ENCODE measurements around the gene WDR7. TPM values are rescaled to one million over a fixed set of nuclear protein-coding genes. Genes with fewer than 3 reads are reported as not detected.

The WDR7 gene
- total and polyA plus RNA-seq, 2 of the 4 experiments (the other 2 are of a cell fraction): 3.7 to 23.3 TPM

DNA sequence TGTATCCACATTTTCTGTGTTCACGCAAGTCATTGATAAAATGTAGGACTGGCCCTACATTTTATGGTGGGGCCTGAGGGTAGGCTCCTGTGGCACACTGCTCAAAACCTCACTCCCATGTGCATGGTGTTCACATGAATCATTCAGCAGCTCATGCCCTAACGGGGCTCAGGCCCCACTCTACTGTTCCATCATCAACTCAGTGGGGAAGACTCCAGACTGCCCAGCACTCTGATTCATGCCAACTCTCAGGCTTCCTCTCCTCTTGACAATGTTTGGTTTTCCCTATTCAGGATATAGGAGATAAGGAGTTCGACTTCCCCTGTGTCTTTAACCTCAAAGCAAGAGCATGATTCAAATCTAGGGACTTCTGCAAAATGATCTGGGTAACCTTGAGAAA, 403.7 kb downstream of the WDR7 start:
- Histone ChIP-seq H2AK5ac (ENCODE audit: low read depth, low read length) (no peak overlapping the region), H4K8ac (ENCODE audit: low read depth in 2 of 2, low read length in 2 of 2) (no peak overlapping the region), H2BK20ac (ENCODE audit: low read depth, low read length) (no peak overlapping the region), H3K27me3 (ENCODE audit: control insufficient read depth, insufficient read depth, low read length) (peaks cover 4% of the 10 kb centered on the region), H4K20me1 (ENCODE audit: insufficient read depth, low read length) (no peaks in the 10 kb centered on the region), H3K9ac (ENCODE audit: low read depth, low read length) (no peak overlapping the region), H2AK9ac (replicated peaks; ENCODE audit: low read depth, low read length, poor library complexity) (no peak overlapping the region), H3K4me2 (ENCODE audit: low read depth, low read length) (no peak overlapping the region), H4K91ac (ENCODE audit: insufficient read depth, low read depth, low read length) (no peak overlapping the region), H3K56ac (ENCODE audit: extremely low read depth, insufficient read depth, low read length) (no peak overlapping the region), H3K18ac (ENCODE audit: low read depth, low read length) (no peak overlapping the region), H3K27ac (ENCODE audit: insufficient read depth, low read length) (no peak overlapping the region), H3K79me1 (ENCODE audit: low read depth in 1 of 2, low read length in 2 of 2) (no peaks in the 10 kb centered on the region), H4K5ac (ENCODE audit: low read depth, low read length) (no peak overlapping the region), H2BK15ac (ENCODE audit: low read depth, low read length) (no peak overlapping the region), H3K9me3 (ENCODE audit: control insufficient read depth, insufficient read depth, low read length) (no peaks in the 10 kb centered on the region), H3K4me3 (ENCODE audit: insufficient read depth, low read depth, low read length) (no peak overlapping the region), H3K36me3 (ENCODE audit: control insufficient read depth, insufficient read depth, low read length) (no peaks in the 10 kb centered on the region), H2AFZ (replicated peaks; ENCODE audit: low read length, poor library complexity) (no peak overlapping the region), H3K4ac (ENCODE audit: low read depth, low read length) (no peak overlapping the region), H3K4me1 (ENCODE audit: control insufficient read depth, insufficient read depth, low read length) (no peaks in the 10 kb centered on the region), H2BK5ac (ENCODE audit: low read depth, low read length, poor library complexity, severe bottlenecking) (no peak overlapping the region), H3K14ac (replicated peaks; ENCODE audit: low read depth, low read length) (no peak overlapping the region), H3K9me1 (ENCODE audit: insufficient read depth, low read length) (no peaks in the 10 kb centered on the region), H2BK120ac (ENCODE audit: low read depth, low read length) (no peak overlapping the region), H3K23ac (ENCODE audit: low read depth, low read length) (no peak overlapping the region)
- ChIA-PET CTCF (no interaction called here), POLR2A (ENCODE audit: unreplicated experiment) (no interaction called here)
- DNase-seq: no peak
- TF ChIP-seq MXI1 (IDR thresholded peaks at IDR 0.05; ENCODE audit: borderline replicate concordance, low read depth, low read length) (no peak), SMC3 (IDR thresholded peaks at IDR 0.05; ENCODE audit: low read depth, low read length) (no peak), MAFK (IDR thresholded peaks at IDR 0.05; ENCODE audit: low read depth, low read length) (no peak), RCOR1 (IDR thresholded peaks at IDR 0.05; ENCODE audit: insufficient replicate concordance, low read length) (no peak), POLR2A (IDR thresholded peaks at IDR 0.05; ENCODE audit: low read depth, low read length) (no peak), NFE2L2 (IDR thresholded peaks at IDR 0.05; ENCODE audit: low read depth, low read length) (no peak)
- TF ChIP-seq, protein P1, sequence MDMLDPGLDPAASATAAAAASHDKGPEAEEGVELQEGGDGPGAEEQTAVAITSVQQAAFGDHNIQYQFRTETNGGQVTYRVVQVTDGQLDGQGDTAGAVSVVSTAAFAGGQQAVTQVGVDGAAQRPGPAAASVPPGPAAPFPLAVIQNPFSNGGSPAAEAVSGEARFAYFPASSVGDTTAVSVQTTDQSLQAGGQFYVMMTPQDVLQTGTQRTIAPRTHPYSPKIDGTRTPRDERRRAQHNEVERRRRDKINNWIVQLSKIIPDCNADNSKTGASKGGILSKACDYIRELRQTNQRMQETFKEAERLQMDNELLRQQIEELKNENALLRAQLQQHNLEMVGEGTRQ (IDR thresholded peaks at IDR 0.05; ENCODE audit: low read depth, low read length): no peak
- dilution Hi-C loops (cut with HindIII; ENCODE audit: low sequenced_read_pairs, unreplicated experiment): no loop called here
- BruUV-seq (replicated peaks): no TSS peak
- intact Hi-C loops (cut with micrococcal nuclease): no loop called here
- no CpG with 5 or more reads among the region's 3 CpGs for WGBS, 2 experiments (ENCODE audit: extremely low coverage in 2 of 2, insufficient read length in 1 of 2)
- ATAC-seq (ENCODE audit: low read depth): no peak
- in situ Hi-C loops (cut with MboI; ENCODE audit: low sequenced_read_pairs): no loop called here
